ENCODE measurements around the gene SLC35E3. TPM values are rescaled to one million over a fixed set of nuclear protein-coding genes. Genes with fewer than 3 reads are reported as not detected.

The SLC35E3 gene
- total and polyA plus RNA-seq, 2 of the 13 experiments (the other 11 are each of a cell fraction or from before 2014, with no cell fraction given): 13.0 to 22.1 TPM

- TF ChIP-seq ETV6 (CRISPR knock-in tag; conservative IDR thresholded peaks at IDR 0.05): no peak
- no peak for TF ChIP-seq ZNF138 (CRISPR knock-in tag; IDR thresholded peaks at IDR 0.05; ENCODE audit: low read depth)
- no peak for TF ChIP-seq PAWR (CRISPR knock-in tag; IDR thresholded peaks at IDR 0.05; ENCODE audit: borderline replicate concordance)
- TF ChIP-seq, protein P1, sequence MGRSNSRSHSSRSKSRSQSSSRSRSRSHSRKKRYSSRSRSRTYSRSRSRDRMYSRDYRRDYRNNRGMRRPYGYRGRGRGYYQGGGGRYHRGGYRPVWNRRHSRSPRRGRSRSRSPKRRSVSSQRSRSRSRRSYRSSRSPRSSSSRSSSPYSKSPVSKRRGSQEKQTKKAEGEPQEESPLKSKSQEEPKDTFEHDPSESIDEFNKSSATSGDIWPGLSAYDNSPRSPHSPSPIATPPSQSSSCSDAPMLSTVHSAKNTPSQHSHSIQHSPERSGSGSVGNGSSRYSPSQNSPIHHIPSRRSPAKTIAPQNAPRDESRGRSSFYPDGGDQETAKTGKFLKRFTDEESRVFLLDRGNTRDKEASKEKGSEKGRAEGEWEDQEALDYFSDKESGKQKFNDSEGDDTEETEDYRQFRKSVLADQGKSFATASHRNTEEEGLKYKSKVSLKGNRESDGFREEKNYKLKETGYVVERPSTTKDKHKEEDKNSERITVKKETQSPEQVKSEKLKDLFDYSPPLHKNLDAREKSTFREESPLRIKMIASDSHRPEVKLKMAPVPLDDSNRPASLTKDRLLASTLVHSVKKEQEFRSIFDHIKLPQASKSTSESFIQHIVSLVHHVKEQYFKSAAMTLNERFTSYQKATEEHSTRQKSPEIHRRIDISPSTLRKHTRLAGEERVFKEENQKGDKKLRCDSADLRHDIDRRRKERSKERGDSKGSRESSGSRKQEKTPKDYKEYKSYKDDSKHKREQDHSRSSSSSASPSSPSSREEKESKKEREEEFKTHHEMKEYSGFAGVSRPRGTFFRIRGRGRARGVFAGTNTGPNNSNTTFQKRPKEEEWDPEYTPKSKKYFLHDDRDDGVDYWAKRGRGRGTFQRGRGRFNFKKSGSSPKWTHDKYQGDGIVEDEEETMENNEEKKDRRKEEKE (IDR thresholded peaks at IDR 0.05): no peak
- TF ChIP-seq ZBTB2 (CRISPR knock-in tag; IDR thresholded peaks at IDR 0.05; ENCODE audit: low read depth): no peak
- TF ChIP-seq RARA (CRISPR knock-in tag; IDR thresholded peaks at IDR 0.05): peak; percentile 59; the same call in 1 of the 2 replicates
- TF ChIP-seq, protein P2, sequence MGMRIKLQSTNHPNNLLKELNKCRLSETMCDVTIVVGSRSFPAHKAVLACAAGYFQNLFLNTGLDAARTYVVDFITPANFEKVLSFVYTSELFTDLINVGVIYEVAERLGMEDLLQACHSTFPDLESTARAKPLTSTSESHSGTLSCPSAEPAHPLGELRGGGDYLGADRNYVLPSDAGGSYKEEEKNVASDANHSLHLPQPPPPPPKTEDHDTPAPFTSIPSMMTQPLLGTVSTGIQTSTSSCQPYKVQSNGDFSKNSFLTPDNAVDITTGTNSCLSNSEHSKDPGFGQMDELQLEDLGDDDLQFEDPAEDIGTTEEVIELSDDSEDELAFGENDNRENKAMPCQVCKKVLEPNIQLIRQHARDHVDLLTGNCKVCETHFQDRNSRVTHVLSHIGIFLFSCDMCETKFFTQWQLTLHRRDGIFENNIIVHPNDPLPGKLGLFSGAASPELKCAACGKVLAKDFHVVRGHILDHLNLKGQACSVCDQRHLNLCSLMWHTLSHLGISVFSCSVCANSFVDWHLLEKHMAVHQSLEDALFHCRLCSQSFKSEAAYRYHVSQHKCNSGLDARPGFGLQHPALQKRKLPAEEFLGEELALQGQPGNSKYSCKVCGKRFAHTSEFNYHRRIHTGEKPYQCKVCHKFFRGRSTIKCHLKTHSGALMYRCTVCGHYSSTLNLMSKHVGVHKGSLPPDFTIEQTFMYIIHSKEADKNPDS (CRISPR knock-in tag; IDR thresholded peaks at IDR 0.05): no peak
- peak; percentile 63 for TF ChIP-seq JUND (CRISPR knock-in tag; IDR thresholded peaks at IDR 0.05)
- TF ChIP-seq NR1H2 (CRISPR knock-in tag; IDR thresholded peaks at IDR 0.05; ENCODE audit: borderline replicate concordance, low read depth): no peak
- TF ChIP-seq, protein P3, sequence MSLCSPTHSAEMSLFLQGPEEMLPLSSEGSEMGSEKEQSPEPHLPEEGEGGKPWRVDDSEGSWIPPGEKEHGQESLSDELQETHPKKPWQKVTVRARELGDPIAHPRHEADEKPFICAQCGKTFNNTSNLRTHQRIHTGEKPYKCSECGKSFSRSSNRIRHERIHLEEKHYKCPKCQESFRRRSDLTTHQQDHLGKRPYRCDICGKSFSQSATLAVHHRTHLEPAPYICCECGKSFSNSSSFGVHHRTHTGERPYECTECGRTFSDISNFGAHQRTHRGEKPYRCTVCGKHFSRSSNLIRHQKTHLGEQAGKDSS (CRISPR knock-in tag; IDR thresholded peaks at IDR 0.05; ENCODE audit: borderline replicate concordance, low read depth): no peak
- TF ChIP-seq, protein P4, sequence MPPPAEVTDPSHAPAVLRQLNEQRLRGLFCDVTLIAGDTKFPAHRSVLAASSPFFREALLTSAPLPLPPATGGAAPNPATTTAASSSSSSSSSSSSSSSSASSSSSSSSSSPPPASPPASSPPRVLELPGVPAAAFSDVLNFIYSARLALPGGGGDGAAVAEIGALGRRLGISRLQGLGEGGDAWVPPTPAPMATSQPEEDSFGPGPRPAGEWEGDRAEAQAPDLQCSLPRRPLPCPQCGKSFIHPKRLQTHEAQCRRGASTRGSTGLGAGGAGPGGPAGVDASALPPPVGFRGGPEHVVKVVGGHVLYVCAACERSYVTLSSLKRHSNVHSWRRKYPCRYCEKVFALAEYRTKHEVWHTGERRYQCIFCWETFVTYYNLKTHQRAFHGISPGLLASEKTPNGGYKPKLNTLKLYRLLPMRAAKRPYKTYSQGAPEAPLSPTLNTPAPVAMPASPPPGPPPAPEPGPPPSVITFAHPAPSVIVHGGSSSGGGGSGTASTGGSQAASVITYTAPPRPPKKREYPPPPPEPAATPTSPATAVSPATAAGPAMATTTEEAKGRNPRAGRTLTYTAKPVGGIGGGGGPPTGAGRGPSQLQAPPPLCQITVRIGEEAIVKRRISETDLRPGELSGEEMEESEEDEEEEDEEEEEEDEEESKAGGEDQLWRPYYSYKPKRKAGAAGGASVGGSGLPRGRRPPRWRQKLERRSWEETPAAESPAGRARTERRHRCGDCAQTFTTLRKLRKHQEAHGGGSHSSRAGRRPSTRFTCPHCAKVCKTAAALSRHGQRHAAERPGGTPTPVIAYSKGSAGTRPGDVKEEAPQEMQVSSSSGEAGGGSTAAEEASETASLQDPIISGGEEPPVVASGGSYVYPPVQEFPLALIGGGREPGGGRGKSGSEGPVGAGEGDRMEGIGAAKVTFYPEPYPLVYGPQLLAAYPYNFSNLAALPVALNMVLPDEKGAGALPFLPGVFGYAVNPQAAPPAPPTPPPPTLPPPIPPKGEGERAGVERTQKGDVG (CRISPR knock-in tag; IDR thresholded peaks at IDR 0.05; ENCODE audit: borderline replicate concordance): no peak
- no peak for TF ChIP-seq ZKSCAN5 (CRISPR knock-in tag; IDR thresholded peaks at IDR 0.05)
- TF ChIP-seq, protein P5, sequence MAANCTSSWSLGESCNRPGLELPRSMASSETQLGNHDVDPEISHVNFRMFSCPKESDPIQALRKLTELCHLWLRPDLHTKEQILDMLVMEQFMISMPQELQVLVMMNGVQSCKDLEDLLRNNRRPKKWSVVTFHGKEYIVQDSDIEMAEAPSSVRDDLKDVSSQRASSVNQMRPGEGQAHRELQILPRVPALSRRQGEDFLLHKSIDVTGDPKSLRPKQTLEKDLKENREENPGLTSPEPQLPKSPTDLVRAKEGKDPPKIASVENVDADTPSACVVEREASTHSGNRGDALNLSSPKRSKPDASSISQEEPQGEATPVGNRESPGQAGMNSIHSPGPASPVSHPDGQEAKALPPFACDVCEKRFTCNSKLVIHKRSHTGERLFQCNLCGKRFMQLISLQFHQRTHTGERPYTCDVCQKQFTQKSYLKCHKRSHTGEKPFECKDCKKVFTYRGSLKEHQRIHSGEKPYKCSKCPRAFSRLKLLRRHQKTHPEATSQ (CRISPR knock-in tag; IDR thresholded peaks at IDR 0.05; ENCODE audit: borderline replicate concordance): no peak
- TF ChIP-seq JUNB (CRISPR knock-in tag; IDR thresholded peaks at IDR 0.05; ENCODE audit: borderline replicate concordance): no peak
- no peak for TF ChIP-seq ZFP36 (IDR thresholded peaks at IDR 0.05; ENCODE audit: borderline replicate concordance, low read depth, low read length, partially characterized antibody)
- no peak for TF ChIP-seq KDM5A (IDR thresholded peaks at IDR 0.05; ENCODE audit: borderline replicate concordance, low read length)
Measured at GRCh38 chr12:68789144-68789878, 43.3 kb downstream of the SLC35E3 start (continued).

All from HepG2 (cell line).